GM18868 (cell line): ENCODE results near the gene GFOD1.

Experiments used
- ATAC-seq: cut with Tn5 transposase; IDR thresholded peaks from one replicate; pipeline ENCODE4 v1.9.1; 2021; ENCODE audit warnings: mild to moderate bottlenecking, moderate library complexity; ENCODE audit not compliant: unreplicated experiment

GFOD1 gene

DNA sequence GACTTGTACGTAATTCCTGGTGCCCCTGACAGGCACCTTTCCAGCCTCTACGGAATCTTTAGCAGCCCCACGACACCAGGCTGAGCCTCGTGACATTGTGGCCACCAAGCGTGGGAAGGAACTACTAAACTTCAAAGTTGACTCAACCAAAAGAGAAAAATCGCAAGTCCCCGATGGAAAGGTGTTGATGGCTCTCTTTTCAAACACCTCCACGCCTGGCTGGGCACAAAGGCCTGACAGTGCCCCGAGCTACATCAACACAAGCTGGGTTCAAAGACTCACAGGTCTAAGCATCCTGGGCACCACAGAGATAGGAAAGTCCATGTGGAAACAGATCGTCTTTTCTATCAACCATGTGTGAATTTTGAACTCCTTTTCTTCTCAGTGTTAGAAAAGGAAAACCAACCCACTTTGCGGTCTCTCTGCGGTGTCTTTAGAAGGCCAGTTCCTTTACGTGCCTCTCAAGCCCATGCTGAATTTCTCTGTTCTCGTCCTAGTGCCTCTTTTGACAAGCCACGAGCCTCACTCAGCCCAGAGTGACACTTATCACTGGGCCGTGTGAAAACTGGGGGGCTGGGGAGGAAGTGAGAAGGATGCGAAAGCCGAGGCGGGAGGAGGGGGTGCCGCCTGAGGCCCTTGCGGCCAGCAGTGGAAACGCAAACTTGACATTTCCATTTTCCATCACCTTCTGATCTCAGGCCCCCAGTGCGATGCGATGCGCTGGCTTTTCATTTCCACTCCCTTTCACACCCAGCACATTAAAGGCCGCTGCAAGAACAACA lies 59.4 kb downstream of the GFOD1 start:
- ATAC-seq, result peak; percentile 75

DNA sequence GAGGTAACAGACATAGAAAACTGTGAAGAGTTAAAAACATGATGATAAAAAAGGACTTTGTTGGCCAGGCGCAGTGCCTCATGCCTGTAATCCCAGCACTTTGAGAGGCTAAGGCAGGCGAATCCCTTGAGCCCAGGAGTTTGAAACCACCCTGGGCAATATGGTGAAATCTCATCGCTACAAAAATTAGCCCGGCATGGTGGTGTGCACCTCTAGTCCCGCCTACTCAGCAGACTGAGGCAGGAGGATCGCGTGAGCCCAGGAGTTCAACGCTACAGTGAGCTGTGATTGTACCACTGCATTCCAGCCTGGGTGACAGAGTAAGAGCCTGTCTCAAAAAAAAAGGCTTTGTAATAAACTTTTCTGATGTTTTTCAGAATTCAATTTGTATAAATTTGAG lies 60.1 kb downstream of the GFOD1 start:
- ATAC-seq, result peak; percentile 26

DNA sequence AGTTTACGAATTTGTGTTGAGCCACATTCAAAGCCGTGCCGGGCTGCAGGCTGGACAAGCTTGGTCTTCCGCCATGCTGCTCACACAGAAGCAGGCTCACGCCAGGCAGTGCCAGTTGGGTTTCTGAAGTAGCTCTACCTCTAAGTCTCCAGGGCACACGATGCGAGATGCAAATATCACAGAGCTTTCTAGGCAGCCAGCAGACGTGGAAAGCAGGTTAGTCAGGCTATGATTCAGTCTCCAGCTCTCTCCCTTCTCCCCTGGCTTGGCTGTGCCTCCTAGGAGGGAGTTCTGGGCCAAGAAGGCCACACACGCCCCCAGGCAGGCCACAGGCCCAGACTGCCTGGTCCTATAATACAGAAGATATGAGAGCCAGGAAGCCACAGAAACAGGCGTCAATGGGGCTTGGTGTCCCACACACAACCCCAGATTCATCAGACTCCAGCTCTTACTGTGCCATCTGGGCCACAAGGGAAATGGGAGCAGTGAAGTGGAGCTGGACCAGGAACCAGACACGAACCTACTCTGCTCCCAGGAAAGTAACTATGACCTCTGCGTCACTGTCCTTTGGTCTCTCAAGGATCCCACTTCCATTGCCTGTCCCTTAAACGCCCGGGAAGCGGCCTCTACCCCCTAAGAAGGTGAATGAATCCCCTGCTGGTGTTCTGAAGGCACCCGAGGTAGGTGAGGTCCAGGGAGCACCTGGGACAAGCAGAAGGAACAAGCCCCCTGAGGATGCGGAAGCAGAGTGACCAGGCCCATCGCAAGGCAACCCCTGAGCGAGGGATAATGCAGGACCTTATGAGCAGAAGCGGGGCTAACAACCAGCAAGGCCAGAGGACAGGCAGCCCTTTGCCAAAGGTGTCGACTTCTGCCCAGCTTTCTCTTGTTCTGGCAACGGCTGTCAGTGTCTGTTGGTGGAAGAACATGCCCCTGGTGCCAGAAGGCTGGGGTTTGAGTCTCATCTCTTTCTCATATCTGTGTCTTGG lies 61.2 kb downstream of the GFOD1 start:
- ATAC-seq, result no peak

GRCh38 chr6:13425270-13425873 lies 62.0 kb downstream of the GFOD1 start:
- no peak for ATAC-seq

GRCh38 chr6:13423252-13423651 lies 64.1 kb downstream of the GFOD1 start:
- ATAC-seq, result no peak

- ATAC-seq, result no peak
Observed at GRCh38 chr6:13422681-13423221, 64.6 kb downstream of the GFOD1 start.

DNA sequence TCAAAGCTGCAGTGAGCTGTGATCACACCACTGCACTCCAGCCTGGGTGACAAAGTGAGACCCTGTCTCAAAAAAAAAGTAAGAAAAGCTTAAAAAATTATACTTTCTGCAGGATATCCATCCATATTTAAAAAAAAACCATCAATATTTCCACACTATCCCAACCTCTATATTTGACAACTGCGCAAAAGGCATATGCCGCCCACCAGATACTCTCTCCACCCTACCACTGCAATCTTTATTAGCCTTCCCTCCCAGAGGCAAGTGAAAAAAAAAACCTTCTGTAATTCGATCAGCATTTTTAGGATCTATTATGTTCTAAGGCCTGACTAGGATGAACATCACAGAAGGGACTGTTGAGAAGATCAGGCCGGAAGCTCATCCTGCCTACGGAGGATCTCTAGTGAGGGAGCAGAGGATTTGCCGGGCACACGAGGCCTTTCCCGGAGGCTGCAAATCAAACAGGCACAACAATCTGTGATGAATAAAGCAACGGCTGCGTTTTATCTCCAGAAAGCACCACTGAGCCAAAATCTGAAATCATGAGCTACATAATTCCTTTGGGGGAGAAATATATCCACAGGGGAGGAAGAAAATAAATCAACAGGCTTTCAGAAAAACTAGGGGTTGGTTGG lies 65.9 kb downstream of the GFOD1 start:
- no peak for ATAC-seq

DNA sequence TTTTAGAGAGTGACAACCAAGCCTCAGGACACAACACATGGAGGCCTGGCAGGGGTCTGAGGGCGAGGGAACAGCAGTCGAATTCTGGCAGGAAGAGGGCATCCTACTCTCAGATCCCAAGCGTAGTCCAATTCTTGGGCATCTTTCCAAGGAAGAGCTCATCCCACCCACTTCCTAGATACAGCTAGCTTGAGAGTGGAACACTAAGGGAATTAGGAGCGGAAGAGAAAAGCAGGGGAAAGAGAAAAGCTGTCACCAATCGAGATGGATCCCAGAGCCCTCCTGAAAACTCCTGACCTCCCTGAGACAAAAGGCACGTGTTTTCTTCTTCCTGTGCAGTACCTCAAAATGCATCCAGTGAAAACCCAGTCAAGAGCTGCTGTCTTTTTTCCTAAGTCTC lies 67.1 kb downstream of the GFOD1 start:
- no peak for ATAC-seq

DNA sequence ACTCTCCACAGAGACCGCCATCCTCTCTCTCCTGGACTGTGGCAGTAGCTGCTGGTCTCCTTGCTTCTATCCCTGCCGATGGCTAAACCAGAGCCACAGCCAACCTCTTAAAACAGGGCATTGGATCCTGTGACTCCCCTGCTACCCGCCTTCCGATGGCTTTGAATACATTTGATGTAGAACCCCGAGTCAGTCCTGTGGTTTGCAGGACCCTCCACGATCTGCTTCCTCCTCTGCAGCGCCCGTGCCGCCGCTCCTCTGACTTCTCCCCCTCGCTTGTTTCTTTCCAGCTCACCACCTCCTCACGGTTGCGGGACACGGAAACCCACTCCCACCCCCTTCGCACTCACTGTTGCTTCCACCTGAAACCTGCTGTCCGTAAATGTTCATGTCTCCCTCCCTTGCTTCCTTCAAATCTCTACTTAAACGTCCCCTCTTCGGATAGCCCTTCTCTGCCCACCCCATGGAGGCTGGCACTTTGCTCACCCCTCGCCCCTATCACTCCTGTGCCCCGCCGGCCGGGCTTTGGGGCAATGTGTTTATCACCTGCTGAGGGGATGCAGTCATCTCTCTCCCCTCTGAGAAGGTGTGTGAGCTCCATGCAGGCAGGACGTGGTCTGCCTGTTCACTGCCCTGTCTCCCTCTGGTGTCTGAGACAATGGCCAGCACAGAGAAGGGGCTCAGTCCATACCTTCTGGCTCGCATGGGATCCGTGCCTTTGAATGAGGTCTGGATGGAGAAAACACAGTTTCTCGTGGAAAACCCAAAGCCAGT lies 67.8 kb downstream of the GFOD1 start:
- no peak for ATAC-seq

DNA sequence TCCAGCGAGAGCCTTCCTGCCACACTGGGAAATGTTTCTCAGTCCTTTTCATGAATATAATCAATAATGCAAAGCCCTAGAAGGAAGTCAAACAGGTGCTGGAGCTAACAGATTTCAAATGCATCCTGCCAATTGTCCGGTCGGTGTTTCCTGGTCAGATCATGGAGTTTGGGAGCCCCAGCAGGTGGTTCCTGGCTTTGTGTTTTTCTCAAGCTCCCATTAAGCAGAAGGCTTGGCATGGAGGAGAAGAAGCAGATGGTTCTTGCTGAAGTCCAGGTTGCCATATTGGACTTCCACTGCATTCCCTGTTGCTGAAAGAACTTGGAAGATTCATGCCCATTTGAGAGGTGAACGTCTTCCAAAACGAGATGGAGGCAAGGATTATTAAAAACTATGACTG lies 68.6 kb downstream of the GFOD1 start:
- no peak for ATAC-seq

DNA sequence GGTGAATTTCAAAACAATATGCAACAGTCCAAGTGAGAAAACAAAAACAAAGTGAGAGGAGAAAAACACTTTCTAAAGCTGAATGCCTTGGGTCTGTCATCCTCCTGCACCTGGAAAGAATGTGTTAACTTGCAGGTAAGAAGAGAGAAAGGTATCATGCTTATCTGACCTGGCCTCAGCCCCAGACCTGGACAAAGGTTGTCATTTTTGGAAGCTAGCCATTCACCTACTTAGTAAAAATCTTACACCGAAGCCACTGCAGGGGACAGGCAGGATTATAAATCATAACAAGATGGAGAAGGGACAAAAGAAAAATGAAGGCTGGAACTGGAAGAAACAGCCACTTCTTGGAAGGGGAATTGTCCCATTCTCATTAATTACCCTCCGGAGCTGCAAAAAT lies 69.4 kb downstream of the GFOD1 start:
- ATAC-seq, result no peak

DNA sequence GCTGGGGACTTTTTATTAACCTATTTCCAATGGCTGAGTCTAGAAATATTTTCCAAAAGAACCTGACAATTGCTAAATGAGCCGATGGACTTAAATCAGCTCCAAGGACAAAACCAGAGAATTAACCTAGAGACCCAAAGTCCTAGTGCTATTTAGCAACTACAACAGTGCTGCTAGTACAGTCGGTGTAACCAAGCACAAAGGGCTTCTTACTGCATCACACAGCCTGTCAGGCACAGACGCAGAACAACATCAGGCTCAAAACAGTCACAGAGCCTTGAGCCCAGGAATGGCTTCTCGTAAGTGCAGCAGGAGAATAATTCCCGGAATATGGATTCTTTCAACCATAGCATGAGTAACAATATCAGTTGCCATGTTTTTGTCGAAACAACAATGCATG lies 70.0 kb downstream of the GFOD1 start:
- ATAC-seq, result no peak

- ATAC-seq, result no peak
Observed at GRCh38 chr6:13415283-13415682, 72.1 kb downstream of the GFOD1 start.

- ATAC-seq, result no peak
Observed at GRCh38 chr6:13413900-13414555, 73.4 kb downstream of the GFOD1 start.

- ATAC-seq, result no peak
Observed at GRCh38 chr6:13413466-13413862, 73.9 kb downstream of the GFOD1 start.

- ATAC-seq, result no peak
Observed at GRCh38 chr6:13412639-13413465, 74.5 kb downstream of the GFOD1 start.

DNA sequence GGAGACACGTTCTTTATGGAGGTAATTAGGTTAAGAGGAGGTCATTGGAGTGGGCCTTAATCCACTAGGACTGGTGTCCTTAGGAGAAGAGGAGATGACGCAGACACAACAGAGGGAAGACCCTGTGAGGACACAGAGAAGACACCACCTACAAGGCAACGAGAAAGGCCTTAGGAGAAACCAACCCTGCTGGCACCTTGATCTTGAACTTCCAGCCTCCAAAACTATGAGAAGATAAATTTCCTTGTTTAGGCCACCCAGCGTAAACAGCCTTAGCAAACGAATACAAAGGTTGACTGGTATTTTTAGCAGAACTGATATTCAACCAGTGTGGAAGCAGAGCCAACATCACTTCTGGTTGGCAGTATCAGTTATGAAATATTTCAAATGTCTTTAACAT lies 75.2 kb downstream of the GFOD1 start:
- ATAC-seq, result no peak

- no peak for ATAC-seq
Observed at GRCh38 chr6:13411484-13411883, 75.9 kb downstream of the GFOD1 start.

DNA sequence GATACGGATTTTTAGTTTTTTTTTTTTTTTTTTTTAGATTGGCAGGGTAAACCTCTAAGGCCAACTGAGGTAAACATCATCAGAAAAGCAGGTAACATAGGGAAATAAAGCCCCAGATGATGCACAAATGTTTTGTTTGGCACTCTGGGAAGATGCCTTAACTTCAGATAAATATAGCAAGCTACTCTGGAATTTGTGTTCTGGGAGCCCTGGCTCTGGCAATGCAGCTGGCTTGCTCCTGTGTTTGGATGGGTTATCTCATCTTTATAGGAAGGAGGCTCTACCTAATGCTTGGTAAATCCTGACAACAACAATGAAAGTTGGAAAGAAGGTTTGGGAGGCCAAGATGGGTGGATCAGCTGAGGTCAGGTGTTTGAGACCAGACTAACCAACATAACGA lies 77.4 kb downstream of the GFOD1 start:
- ATAC-seq, result no peak
